MM.1S (cell line): ENCODE results near the gene EVI5.

Source experiments
- DNase-seq: peaks from one replicate; pipeline ENCODE4 v3.0.0-alpha.2; 2015
- H2AFZ ChIP-seq: fragments of 300-600 bp; sonication (generic); 2 replicates; pipeline ENCODE4 v1.6.0; 2016; ENCODE audit warnings: antibody characterized with exemption, low read length
- H3F3A ChIP-seq: fragments of 300-600 bp; sonication (generic); 2 replicates; pipeline ENCODE4 v1.6.1; 2016; ENCODE audit warnings: mild to moderate bottlenecking, antibody characterized with exemption, low read length, moderate library complexity, mixed read lengths; ENCODE audit not compliant: insufficient read depth
- H3K27ac ChIP-seq: fragments of 300-600 bp; sonication (generic); 2 replicates; pipeline ENCODE4 v1.5.1; 2016; ENCODE audit warnings: mild to moderate bottlenecking, low read length
- H3K27me3 ChIP-seq: fragments of 300-600 bp; sonication (generic); replicated peaks from 2 replicates; pipeline ENCODE4 v1.6.0; 2016; ENCODE audit warnings: low read length; ENCODE audit not compliant: insufficient read depth
- H3K36me3 ChIP-seq: fragments of 300-600 bp; sonication (generic); replicated peaks from 2 replicates; pipeline ENCODE4 v1.6.1; 2016; ENCODE audit warnings: mild to moderate bottlenecking, low read length, mixed read lengths; ENCODE audit not compliant: insufficient read depth
- H3K4me1 ChIP-seq: fragments of 300-600 bp; sonication (generic); 2 replicates; pipeline ENCODE4 v1.6.1; 2016; ENCODE audit warnings: low read length, mixed read lengths
- H3K4me2 ChIP-seq: fragments of 300-600 bp; sonication (generic); 2 replicates; pipeline ENCODE4 v1.6.0; 2016; ENCODE audit warnings: low read depth, low read length
- H3K4me3 ChIP-seq: fragments of 300-600 bp; sonication (generic); 2 replicates; pipeline ENCODE4 v1.5.1; 2016; ENCODE audit warnings: low read length, mixed read lengths
- H3K79me2 ChIP-seq: fragments of 300-600 bp; sonication (generic); 2 replicates; pipeline ENCODE4 v1.6.1; 2016; ENCODE audit warnings: mixed run types, low read length, mixed read lengths
- H3K9ac ChIP-seq: fragments of 300-600 bp; sonication (generic); 2 replicates; pipeline ENCODE4 v1.6.1; 2016; ENCODE audit warnings: low read length, mixed read lengths
- H3K9me2 ChIP-seq: fragments of 300-600 bp; sonication (generic); replicated peaks from 2 replicates; pipeline ENCODE4 v1.6.1; 2016; ENCODE audit warnings: mild to moderate bottlenecking, low read length, mixed read lengths; ENCODE audit not compliant: insufficient read depth
- H3K9me3 ChIP-seq: fragments of 300-600 bp; sonication (generic); replicated peaks from 2 replicates; pipeline ENCODE4 v1.6.1; 2016; ENCODE audit warnings: mild to moderate bottlenecking, low read length, mixed read lengths; ENCODE audit not compliant: insufficient read depth
- H4K20me1 ChIP-seq: fragments of 300-600 bp; sonication (generic); 2 replicates; pipeline ENCODE4 v1.6.1; 2016; ENCODE audit warnings: mild to moderate bottlenecking, low read length, moderate library complexity, mixed read lengths; ENCODE audit not compliant: insufficient read depth
- CTCF ChIP-seq: fragments of 300-600 bp; sonication (generic); IDR thresholded peaks from 2 replicates; pipeline ENCODE4 v1.5.1; 2016; ENCODE audit warnings: antibody characterized with exemption, low read length, mixed read lengths
- EZH2 ChIP-seq: fragments of 300-600 bp; sonication (generic); optimal IDR thresholded peaks from 2 replicates; pipeline ENCODE3; 2017; ENCODE audit warnings: low read depth, mild to moderate bottlenecking, antibody characterized with exemption, low read length, mixed read lengths
- EZH2phosphoT487 ChIP-seq: fragments of 300-600 bp; sonication (generic); IDR thresholded peaks from 2 replicates; pipeline ENCODE4 v1.6.1; 2018; ENCODE audit warnings: antibody characterized with exemption, low read length

The EVI5 gene

DNA sequence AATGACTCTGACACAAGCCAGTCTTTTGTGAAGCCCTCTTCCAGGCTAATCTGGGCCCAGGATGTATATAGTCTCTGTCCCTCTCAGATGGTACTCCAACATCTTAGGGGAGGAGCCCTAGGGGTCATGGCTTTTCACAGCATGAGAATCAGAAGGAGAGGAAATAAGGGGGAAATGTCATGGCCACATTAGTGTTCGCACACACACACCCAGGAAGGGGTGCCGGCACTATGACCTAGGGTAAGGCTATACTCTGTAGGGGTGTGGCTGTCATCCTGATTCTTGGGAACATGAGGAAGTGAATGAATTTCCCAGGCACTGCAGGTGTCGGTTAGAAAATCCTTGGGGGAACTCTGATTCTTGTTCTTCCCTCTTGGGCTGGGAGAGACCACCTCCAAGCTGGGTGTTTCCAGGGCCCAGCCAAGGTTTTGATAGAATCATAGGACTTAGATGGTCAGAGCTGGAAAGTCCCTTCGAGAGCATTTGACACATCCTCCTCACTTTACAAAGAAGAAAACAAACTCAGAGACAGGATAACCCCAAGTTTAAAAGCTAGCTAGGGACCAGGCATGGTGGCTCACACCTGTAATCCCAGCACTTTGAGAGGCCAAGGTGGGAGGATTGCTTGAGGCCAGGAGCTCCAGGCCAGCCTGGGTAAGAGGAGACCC is 320.2 kb downstream of the EVI5 start:
- Histone ChIP-seq H3K4me2 (no peak overlapping the region), H3K27ac (no peak overlapping the region)

GRCh38 chr1:92461364-92462097 is 323.4 kb downstream of the EVI5 start:
- peak; percentile 88 for DNase-seq
- Histone ChIP-seq H3K36me3 (no peaks in the 10 kb centered on the region), H3K9me3 (no peaks in the 10 kb centered on the region), H3F3A (peaks cover 9% of the 10 kb centered on the region), H3K9ac (no peak overlapping the region), H3K4me3 (peak overlapping the region; percentile 42), H2AFZ (no peak overlapping the region), H3K27me3 (no peaks in the 10 kb centered on the region), H3K4me1 (peaks cover 36% of the 10 kb centered on the region), H3K27ac (peak overlapping the region; percentile 14; the same call in 1 of the 2 replicates), H3K9me2 (no peaks in the 10 kb centered on the region), H4K20me1 (no peaks in the 10 kb centered on the region), H3K4me2 (peak overlapping the region; percentile 71), H3K79me2 (no peaks in the 10 kb centered on the region)
- no peak for TF ChIP-seq EZH2phosphoT487
- no peak for TF ChIP-seq EZH2
- TF ChIP-seq CTCF, result peak; percentile 43

More for the DNA sequence above, 320.2 kb downstream of the EVI5 start:
- Histone ChIP-seq H3K4me1 (peaks cover 33% of the 10 kb centered on the region), H3K9me2 (no peaks in the 10 kb centered on the region), H3K9ac (no peak overlapping the region), H3K79me2 (no peaks in the 10 kb centered on the region), H4K20me1 (no peaks in the 10 kb centered on the region), H3F3A (peaks cover 12% of the 10 kb centered on the region), H2AFZ (no peak overlapping the region), H3K9me3 (no peaks in the 10 kb centered on the region), H3K27me3 (no peaks in the 10 kb centered on the region), H3K36me3 (no peaks in the 10 kb centered on the region), H3K4me3 (no peak overlapping the region)
- no peak for DNase-seq
- no peak for TF ChIP-seq CTCF
- TF ChIP-seq EZH2, result no peak
- TF ChIP-seq EZH2phosphoT487, result no peak

GRCh38 chr1:92459871-92460320 is 325.0 kb downstream of the EVI5 start:
- no peak overlapping the region for H3K4me3 ChIP-seq
- H4K20me1 ChIP-seq, result no peaks in the 10 kb centered on the region
- peaks cover 36% of the 10 kb centered on the region for H3K4me1 ChIP-seq
- no peaks in the 10 kb centered on the region for H3K9me3 ChIP-seq
- H3K27me3 ChIP-seq, result no peaks in the 10 kb centered on the region
- H2AFZ ChIP-seq, result no peak overlapping the region
- H3F3A ChIP-seq, result peaks cover 9% of the 10 kb centered on the region
- TF ChIP-seq EZH2 (no peak), EZH2phosphoT487 (no peak), CTCF (no peak)
- H3K36me3 ChIP-seq, result no peaks in the 10 kb centered on the region
- H3K79me2 ChIP-seq, result no peaks in the 10 kb centered on the region
- no peak overlapping the region for H3K9ac ChIP-seq
- H3K4me2 ChIP-seq, result no peak overlapping the region
- no peak for DNase-seq
- H3K9me2 ChIP-seq, result no peaks in the 10 kb centered on the region
- no peak overlapping the region for H3K27ac ChIP-seq
